Measurements from ENCODE around the gene DESI2.

DNA sequence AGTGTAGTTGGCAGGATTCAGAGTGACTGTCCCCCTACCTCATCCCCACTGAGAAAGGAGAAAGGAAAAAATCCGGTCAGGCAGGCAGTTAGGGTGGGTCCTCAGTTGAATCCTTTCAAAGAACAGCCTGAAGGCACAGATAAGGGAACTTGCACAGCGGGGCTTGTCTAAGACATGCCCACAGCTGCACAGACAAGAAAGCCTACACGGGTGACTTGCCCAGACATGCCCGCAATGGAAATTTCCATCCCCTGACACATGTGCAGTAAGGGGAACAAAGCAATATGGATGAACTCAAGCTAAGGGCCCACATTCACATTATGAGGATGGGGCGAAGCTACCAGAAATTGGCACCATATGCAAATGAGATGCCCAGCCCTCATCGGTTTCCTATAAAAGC, 82.5 kb downstream of the DESI2 start:
- TF ChIP-seq, protein P1, sequence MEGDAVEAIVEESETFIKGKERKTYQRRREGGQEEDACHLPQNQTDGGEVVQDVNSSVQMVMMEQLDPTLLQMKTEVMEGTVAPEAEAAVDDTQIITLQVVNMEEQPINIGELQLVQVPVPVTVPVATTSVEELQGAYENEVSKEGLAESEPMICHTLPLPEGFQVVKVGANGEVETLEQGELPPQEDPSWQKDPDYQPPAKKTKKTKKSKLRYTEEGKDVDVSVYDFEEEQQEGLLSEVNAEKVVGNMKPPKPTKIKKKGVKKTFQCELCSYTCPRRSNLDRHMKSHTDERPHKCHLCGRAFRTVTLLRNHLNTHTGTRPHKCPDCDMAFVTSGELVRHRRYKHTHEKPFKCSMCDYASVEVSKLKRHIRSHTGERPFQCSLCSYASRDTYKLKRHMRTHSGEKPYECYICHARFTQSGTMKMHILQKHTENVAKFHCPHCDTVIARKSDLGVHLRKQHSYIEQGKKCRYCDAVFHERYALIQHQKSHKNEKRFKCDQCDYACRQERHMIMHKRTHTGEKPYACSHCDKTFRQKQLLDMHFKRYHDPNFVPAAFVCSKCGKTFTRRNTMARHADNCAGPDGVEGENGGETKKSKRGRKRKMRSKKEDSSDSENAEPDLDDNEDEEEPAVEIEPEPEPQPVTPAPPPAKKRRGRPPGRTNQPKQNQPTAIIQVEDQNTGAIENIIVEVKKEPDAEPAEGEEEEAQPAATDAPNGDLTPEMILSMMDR (IDR thresholded peaks at IDR 0.05), result no peak
- TF ChIP-seq POLR2A (IDR thresholded peaks at IDR 0.05) (no peak), POLR2AphosphoS5 (IDR thresholded peaks at IDR 0.05) (no peak)

Measured in breast epithelium (tissue), 3 donors.